ENCODE measurements around the gene GARIN5B. TPM values are rescaled to one million over a fixed set of nuclear protein-coding genes. Genes with fewer than 3 reads are reported as not detected.

GARIN5B gene
- total and polyA plus RNA-seq, 2 of the 13 experiments (the other 11 are each of a cell fraction or from before 2014, with no cell fraction given) = not detected

GRCh38 chr19:55312621-55313512 is 50.2 kb downstream of the GARIN5B start:
- no peaks in the 10 kb centered on the region for H3K9me3 ChIP-seq (ENCODE audit: low read length)
- H4K20me1 ChIP-seq (ENCODE audit: insufficient read depth, low read length) = no peaks in the 10 kb centered on the region
- ChIA-PET CTCF (ENCODE audit: low intra/inter-chr PET ratio, low total read pairs) (no interaction called here), POLR2A (interaction anchor here (0.7 to 0.8 kb wide), 2 partner anchors 26 to 112 kb away, joined by 3 read pairs; partner anchors contain the start of gene KMT5C)
- H3K9ac ChIP-seq (ENCODE audit: insufficient read depth, low read depth, low read length) = no peak overlapping the region
- H2AFZ ChIP-seq (ENCODE audit: low read length) = no peak overlapping the region
- no peak for DNase-seq (ENCODE audit: low spot score)
- no peak; the same call in 1 of the 3 replicates for ATAC-seq
- no peaks in the 10 kb centered on the region for H3K79me2 ChIP-seq (ENCODE audit: insufficient read depth, low read length)
- H3K36me3 ChIP-seq (replicated peaks in 1 of 2; ENCODE audit: control insufficient read depth in 1 of 2, insufficient read depth in 2 of 2, low read length in 2 of 2) = no peaks in the 10 kb centered on the region
- no peak overlapping the region for H3K4me3 ChIP-seq (replicated peaks in 1 of 3; ENCODE audit: insufficient read depth in 1 of 3, low read depth in 2 of 3, low read length in 3 of 3)
- TF ChIP-seq ZBTB38 (CRISPR knock-in tag; IDR thresholded peaks at IDR 0.05) = 0 out of 2 replicates have a peak, but pooled peaks have one; percentile 49
- TF ChIP-seq ZNF687 (CRISPR knock-in tag; IDR thresholded peaks at IDR 0.05) = 0 out of 2 replicates have a peak, but pooled peaks have one; percentile 15
- no peak for TF ChIP-seq ZNF660 (CRISPR knock-in tag; IDR thresholded peaks at IDR 0.05; ENCODE audit: borderline replicate concordance, low read depth)
- TF ChIP-seq ZNF768 (CRISPR knock-in tag; IDR thresholded peaks at IDR 0.05) = peak; percentile 34; the same call in 1 of the 2 replicates
- 65% methylated on average over 29 of the region's 47 CpGs for WGBS (ENCODE audit: low lambda C conversion rate)
- no peak for FAIRE-seq
- no peak overlapping the region for H3K27ac ChIP-seq (ENCODE audit: extremely low read length, insufficient read depth, low read length)
- in situ Hi-C loops (cut with HindIII; ENCODE audit: extremely low pct_ligation_motif_present, low pct_unique_long_range_greater_than_20kb) = no loop called here
- peaks cover 14% of the 10 kb centered on the region for H3K4me1 ChIP-seq (ENCODE audit: insufficient read depth, low read length)
- H3K27me3 ChIP-seq (ENCODE audit: control insufficient read depth in 1 of 2, insufficient read depth in 2 of 2, low read length in 2 of 2) = peaks cover 0 to 5% of the 10 kb centered on the region in 2 experiments; a peak in 1 of 5 replicates
- no peak overlapping the region for H3K4me2 ChIP-seq (ENCODE audit: low read depth, low read length)
- intact Hi-C loops (cut with micrococcal nuclease; ENCODE audit: unreplicated experiment) = no loop called here
- BruUV-seq (replicated peaks) = no TSS peak
